Measurements from ENCODE around the gene CHMP3.

GRCh38 chr2:86476918-86477317 is 86.3 kb downstream of the CHMP3 start:
- TF ChIP-seq EP300 (IDR thresholded peaks at IDR 0.05) (no peak), CTCF (IDR thresholded peaks at IDR 0.05) (no peak)
